Astrocyte of the spinal cord (primary cell): ENCODE measurements around the gene MEGF8.
A peak's percentile ranks its signal among the peaks of the same experiment; 100 is the strongest.

Experiments
- DNase-seq: peaks from one replicate; pipeline ENCODE4 v3.0.0; 2011; ENCODE audit warnings: low read depth, low spot score
- H3K4me3 ChIP-seq: 2 replicates; pipeline ENCODE4 v1.5.1; 2011; ENCODE audit warnings: low read depth, mild to moderate bottlenecking, low read length, moderate library complexity
- in situ Hi-C: cut with HindIII; loops from 2 replicates; pipeline ENCODE4 v1.10.0; 2017; ENCODE audit warnings: low sequenced_read_pairs
- TF ChIP-seq, protein P1 (sequence below): IDR thresholded peaks from 2 replicates; pipeline ENCODE4 v1.5.1; 2012; ENCODE audit warnings: low read depth, mild to moderate bottlenecking, low read length, inconsistent platforms

MEGF8 gene

DNA sequence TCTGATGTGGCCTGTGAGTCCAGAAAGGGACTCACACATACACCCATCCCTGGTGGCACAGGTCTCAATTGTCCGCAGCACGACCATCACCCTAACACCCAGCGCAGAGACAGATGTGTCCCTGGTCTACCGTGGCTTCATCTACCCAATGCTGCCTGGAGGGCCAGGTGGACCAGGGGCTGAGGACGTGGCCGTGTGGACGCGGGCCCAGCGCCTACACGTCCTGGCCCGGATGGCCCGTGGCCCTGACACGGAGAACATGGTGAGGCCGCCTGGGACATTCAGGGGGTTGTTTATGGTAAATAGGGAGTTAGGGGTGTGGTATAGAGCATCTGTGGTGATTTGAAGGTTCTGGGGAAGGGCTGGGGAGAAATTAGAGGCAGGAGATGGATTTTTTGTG, 22.8 kb downstream of the MEGF8 start:
- in situ Hi-C loops: no loop called here
- H3K4me3 ChIP-seq: no peak overlapping the region
- DNase-seq: no peak
- TF ChIP-seq, protein P1, sequence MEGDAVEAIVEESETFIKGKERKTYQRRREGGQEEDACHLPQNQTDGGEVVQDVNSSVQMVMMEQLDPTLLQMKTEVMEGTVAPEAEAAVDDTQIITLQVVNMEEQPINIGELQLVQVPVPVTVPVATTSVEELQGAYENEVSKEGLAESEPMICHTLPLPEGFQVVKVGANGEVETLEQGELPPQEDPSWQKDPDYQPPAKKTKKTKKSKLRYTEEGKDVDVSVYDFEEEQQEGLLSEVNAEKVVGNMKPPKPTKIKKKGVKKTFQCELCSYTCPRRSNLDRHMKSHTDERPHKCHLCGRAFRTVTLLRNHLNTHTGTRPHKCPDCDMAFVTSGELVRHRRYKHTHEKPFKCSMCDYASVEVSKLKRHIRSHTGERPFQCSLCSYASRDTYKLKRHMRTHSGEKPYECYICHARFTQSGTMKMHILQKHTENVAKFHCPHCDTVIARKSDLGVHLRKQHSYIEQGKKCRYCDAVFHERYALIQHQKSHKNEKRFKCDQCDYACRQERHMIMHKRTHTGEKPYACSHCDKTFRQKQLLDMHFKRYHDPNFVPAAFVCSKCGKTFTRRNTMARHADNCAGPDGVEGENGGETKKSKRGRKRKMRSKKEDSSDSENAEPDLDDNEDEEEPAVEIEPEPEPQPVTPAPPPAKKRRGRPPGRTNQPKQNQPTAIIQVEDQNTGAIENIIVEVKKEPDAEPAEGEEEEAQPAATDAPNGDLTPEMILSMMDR: no peak

DNA sequence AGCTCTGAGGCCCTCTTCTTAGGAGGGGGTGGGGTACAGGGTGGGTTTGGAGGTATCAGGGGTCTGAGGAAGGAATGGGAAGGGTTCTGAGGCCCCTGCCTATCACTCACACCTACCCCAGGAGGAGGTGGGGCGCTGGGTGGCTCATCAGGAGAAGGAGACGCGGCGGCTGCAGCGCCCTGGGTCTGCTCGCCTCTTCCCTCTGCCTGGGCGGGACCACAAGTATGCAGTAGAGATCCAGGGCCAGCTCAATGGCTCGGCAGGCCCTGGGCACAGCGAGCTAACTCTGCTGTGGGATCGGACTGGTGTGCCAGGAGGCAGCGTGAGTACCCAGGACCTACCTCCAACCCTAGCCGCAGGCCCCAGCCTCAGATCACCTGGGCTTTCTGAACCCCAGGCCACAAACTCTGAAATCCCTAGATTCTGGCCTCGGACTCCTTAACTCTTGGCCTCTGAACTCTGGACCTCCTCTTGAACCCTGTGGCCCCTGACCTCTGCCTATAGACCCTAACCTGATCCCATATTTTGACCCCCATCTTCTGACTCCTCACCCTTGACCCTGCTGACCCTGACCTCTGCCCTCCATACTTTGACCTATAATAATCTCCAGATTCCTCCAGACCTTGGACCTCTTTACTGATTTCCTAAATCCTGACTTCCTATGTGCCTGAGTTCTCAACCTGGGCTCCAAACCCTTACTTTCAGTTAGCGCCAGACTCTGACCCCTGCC, 24.1 kb downstream of the MEGF8 start:
- DNase-seq: no peak
- H3K4me3 ChIP-seq: no peak overlapping the region
- in situ Hi-C loops: no loop called here
- TF ChIP-seq, protein P1: no peak

- no peak for DNase-seq
- in situ Hi-C loops: no loop called here
- TF ChIP-seq, protein P1: no peak
- H3K4me3 ChIP-seq: no peak overlapping the region
Measured at GRCh38 chr19:42350417-42350816, 25.0 kb downstream of the MEGF8 start.

DNA sequence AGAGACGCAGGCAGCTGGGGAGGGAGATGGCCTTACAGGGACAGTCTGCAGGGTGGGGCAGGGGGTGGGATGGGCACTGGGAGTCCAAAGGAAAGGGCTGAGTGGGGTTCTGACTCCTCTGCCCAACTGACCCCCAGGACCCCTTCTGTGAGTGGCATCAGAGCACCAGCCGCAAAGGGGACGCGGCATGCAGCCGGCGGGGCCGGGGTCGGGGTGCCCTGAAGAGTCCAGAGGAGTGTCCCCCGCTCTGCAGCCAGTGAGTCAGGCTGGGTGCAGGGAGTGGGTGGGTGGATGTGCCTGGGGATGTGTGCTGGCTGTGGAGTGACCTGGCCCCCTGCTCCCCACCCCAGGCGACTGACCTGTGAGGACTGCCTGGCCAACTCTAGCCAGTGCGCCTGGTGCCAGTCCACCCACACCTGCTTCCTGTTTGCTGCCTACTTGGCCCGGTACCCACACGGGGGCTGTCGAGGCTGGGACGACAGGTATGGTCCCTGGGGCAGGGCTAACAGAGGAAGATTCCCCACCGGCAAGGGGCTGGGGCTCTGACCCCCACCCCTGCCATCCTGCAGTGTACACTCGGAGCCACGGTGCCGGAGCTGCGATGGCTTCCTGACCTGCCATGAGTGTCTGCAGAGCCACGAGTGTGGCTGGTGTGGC, 25.8 kb downstream of the MEGF8 start:
- in situ Hi-C loops: no loop called here
- TF ChIP-seq, protein P1: no peak
- DNase-seq: no peak
- H3K4me3 ChIP-seq: no peak overlapping the region

DNA sequence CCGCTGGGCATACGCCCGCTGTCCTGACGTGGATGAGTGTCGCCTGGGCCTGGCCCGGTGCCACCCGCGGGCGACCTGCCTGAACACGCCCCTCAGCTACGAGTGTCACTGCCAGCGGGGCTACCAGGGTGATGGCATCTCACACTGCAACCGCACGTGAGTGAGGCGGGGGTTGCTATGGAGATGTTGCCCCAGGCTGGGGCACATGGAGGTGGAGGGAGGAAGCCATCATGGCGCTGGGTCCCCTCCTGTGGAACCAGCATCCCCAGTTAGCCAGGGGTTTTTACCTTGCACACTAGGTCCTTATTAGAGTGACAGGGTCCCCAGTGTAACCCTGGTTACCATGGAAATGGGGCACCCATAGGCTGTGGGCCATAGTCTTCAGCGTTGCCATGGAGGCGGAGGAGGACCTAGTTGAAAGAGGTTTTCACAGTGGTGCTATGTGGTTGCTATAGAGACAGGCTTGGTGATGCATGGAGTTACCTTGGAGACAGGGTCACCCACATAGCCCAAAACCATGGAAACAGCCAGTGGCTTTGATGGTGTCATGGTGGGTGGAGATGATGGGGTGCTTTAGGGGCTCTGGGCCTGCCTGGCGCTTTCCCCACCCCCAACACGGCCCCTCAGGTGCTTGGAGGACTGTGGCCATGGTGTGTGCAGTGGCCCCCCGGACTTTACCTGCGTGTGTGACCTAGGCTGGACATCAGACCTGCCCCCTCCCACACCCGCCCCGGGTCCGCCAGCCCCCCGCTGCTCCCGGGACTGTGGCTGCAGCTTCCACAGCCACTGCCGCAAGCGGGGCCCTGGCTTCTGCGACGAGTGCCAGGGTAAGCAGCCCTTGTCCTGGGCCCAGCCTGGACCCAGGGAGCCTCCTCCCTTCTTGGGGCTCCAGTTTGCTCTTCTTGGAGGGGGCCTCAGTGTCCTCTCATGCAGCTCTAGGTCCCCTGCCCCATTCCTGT, 27.1 kb downstream of the MEGF8 start:
- in situ Hi-C loops: no loop called here
- peak; percentile 11 for DNase-seq
- H3K4me3 ChIP-seq: no peak overlapping the region
- TF ChIP-seq, protein P1: no peak

- TF ChIP-seq, protein P1: no peak
- in situ Hi-C loops: no loop called here
- H3K4me3 ChIP-seq: no peak overlapping the region
- DNase-seq: no peak
Measured at GRCh38 chr19:42353341-42354015, 28.0 kb downstream of the MEGF8 start.
